Measurements from ENCODE around the gene DIDO1. TPM values are rescaled to one million over a fixed set of nuclear protein-coding genes. Genes with fewer than 3 reads are reported as not detected.

DIDO1 gene
- polyA plus RNA-seq (2011; rRNA removed) = 18.0 and 19.8 TPM in 2 replicates
- polyA minus RNA-seq (2011; rRNA and poly(A)+ RNA removed) = 17.4 and 19.3 TPM in 2 replicates

GRCh38 chr20:62926229-62927127 lies at the start of gene DIDO1:
Gene DIDO1, minus strand, starts transcription at chr20:62926505.
- ChIA-PET CTCF (interaction anchor here (1.1 to 1.4 kb wide), 5 partner anchors 9 to 27 kb away, joined by 3 to 7 read pairs (median 4); partner anchors contain the start of gene SLC17A9), POLR2A (no interaction called here)
- TF ChIP-seq CTCF (IDR thresholded peaks at IDR 0.05; ENCODE audit: insufficient read depth, low read depth, low read length) = peak; percentile 49

GRCh38 chr20:62975251-62975760 lies 49.0 kb upstream of the DIDO1 start:
- Histone ChIP-seq H3K4me3 (ENCODE audit: low read depth, low read length) (no peak overlapping the region), H3K36me3 (ENCODE audit: control insufficient read depth, insufficient read depth, low read length) (no peaks in the 10 kb centered on the region), H3K27me3 (ENCODE audit: control insufficient read depth, insufficient read depth, low read length) (peaks cover 34% of the 10 kb centered on the region)
- no peak for TF ChIP-seq CTCF (IDR thresholded peaks at IDR 0.05; ENCODE audit: insufficient read depth, low read depth, low read length)
- no peak for DNase-seq (ENCODE audit: low read depth)
- ChIA-PET CTCF (interaction anchor here (0.6 to 1.5 kb wide), 3 partner anchors 40 to 81 kb away, joined by 3 to 4 read pairs (median 3); no protein-coding TSS in a partner anchor), POLR2A (no interaction called here)

More at GRCh38 chr20:62926229-62927127, at the start of gene DIDO1:
- H3K36me3 ChIP-seq (ENCODE audit: control insufficient read depth, insufficient read depth, low read length) = peaks cover 1% of the 10 kb centered on the region; the same call in 1 of the 2 replicates
- DNase-seq (ENCODE audit: low read depth) = no peak
- no peaks in the 10 kb centered on the region for H3K27me3 ChIP-seq (ENCODE audit: control insufficient read depth, insufficient read depth, low read length)
- H3K4me3 ChIP-seq (ENCODE audit: low read depth, low read length) = peak within 1 kb of the TSS; percentile 80

GRCh38 chr20:62972845-62973745 lies 46.8 kb upstream of the DIDO1 start:
- Histone ChIP-seq H3K4me3 (ENCODE audit: low read depth, low read length) (peak overlapping the region; percentile 32), H3K36me3 (ENCODE audit: control insufficient read depth, insufficient read depth, low read length) (no peaks in the 10 kb centered on the region), H3K27me3 (ENCODE audit: control insufficient read depth, insufficient read depth, low read length) (peaks cover 17% of the 10 kb centered on the region; the same call in 1 of the 2 replicates)
- ChIA-PET POLR2A (no interaction called here), CTCF (interaction anchor here (0.6 to 1.8 kb wide), 30 partner anchors 9 to 409 kb away, joined by 3 to 17 read pairs (median 4); partner anchors contain the start of gene SLC17A9)
- DNase-seq (ENCODE audit: low read depth) = no peak
- TF ChIP-seq CTCF (IDR thresholded peaks at IDR 0.05; ENCODE audit: insufficient read depth, low read depth, low read length) = no peak

- peaks cover 16% of the 10 kb centered on the region; the same call in 1 of the 2 replicates for H3K27me3 ChIP-seq (ENCODE audit: control insufficient read depth, insufficient read depth, low read length)
- no peak for DNase-seq (ENCODE audit: low read depth)
- ChIA-PET POLR2A (no interaction called here), CTCF (interaction anchor here (0.6 to 1.8 kb wide), 31 partner anchors 9 to 410 kb away, joined by 3 to 17 read pairs (median 4); partner anchors contain the start of gene SLC17A9)
- H3K4me3 ChIP-seq (ENCODE audit: low read depth, low read length) = peak overlapping the region; percentile 32
- H3K36me3 ChIP-seq (ENCODE audit: control insufficient read depth, insufficient read depth, low read length) = peaks cover 5% of the 10 kb centered on the region
- peak; percentile 97 for TF ChIP-seq CTCF (IDR thresholded peaks at IDR 0.05; ENCODE audit: insufficient read depth, low read depth, low read length)
These were observed 45.9 kb upstream of the DIDO1 start for GRCh38 chr20:62971950-62972844.

All from BJ (cell line).